HepG2 (cell line): ENCODE data around the gene RAB3GAP1. TPM values are rescaled to one million over a fixed set of nuclear protein-coding genes. Genes with fewer than 3 reads are reported as not detected.

Experiments
- AGO2 ChIP-seq: fragments of 200-400 bp; formaldehyde crosslinking; optimal IDR thresholded peaks from 2 replicates; pipeline ENCODE3; 2017; ENCODE audit warnings: mild to moderate bottlenecking, low read depth, low read length, moderate library complexity
- CEBPB ChIP-seq: IDR thresholded peaks from 2 replicates; pipeline ENCODE4 v1.6.1; 2011; ENCODE audit warnings: low read depth, low read length, improper control_type of control experiment, borderline replicate concordance
- CENPT ChIP-seq: sonication (generic); formaldehyde crosslinking; IDR thresholded peaks from 2 replicates; pipeline ENCODE4 v1.8.0; 2022; ENCODE audit warnings: low read depth, mild to moderate bottlenecking, moderate library complexity, missing genetic modification reagents
- CREB1 ChIP-seq, 2 experiments: fragments of 450-650 bp in 1 of 2; IDR thresholded peaks; 2 replicates each; pipeline ENCODE4 v1.6.1; 2016 to 2017; ENCODE audit warnings: control low read depth in 1 of 2, mild to moderate bottlenecking in 1 of 2, missing compliant biosample characterization in 1 of 2, missing genetic modification characterization in 1 of 2
- GABPA ChIP-seq, 2 experiments: IDR thresholded peaks; 2 replicates each; pipeline ENCODE4 v1.6.1; 2011 to 2016; ENCODE audit warnings: low read depth in 2 of 2, low read length in 1 of 2, missing biosample characterization in 1 of 2, missing genetic modification characterization in 1 of 2
- KDM1A ChIP-seq: IDR thresholded peaks from 2 replicates; pipeline ENCODE4 v1.6.1; 2016; ENCODE audit warnings: missing compliant biosample characterization
- KLF15 ChIP-seq: sonication (generic); formaldehyde crosslinking; IDR thresholded peaks from 2 replicates; pipeline ENCODE4 v1.8.1; 2023; ENCODE audit warnings: borderline replicate concordance, mild to moderate bottlenecking, inconsistent platforms, missing genetic modification reagents, mixed read lengths
- MED1 ChIP-seq: sonication (generic); formaldehyde crosslinking; IDR thresholded peaks from 2 replicates; pipeline ENCODE4 v1.4.0; 2020; ENCODE audit warnings: missing genetic modification reagents
- MEIS1 ChIP-seq: sonication (generic); formaldehyde crosslinking; IDR thresholded peaks from 2 replicates; pipeline ENCODE4 v1.9.0; 2021; ENCODE audit warnings: mild to moderate bottlenecking, missing genetic modification reagents, moderate library complexity, borderline replicate concordance
- MIER3 ChIP-seq: IDR thresholded peaks from 2 replicates; pipeline ENCODE4 v1.6.1; 2016; ENCODE audit warnings: missing compliant biosample characterization, borderline replicate concordance
- NR2F1 ChIP-seq, 2 experiments: fragments of 450-650 bp in 1 of 2; formaldehyde crosslinking in 1 of 2; IDR thresholded peaks; 2 replicates each; pipeline versions ENCODE4 v1.5.0 to v1.6.1; 2016 to 2020; ENCODE audit warnings: mild to moderate bottlenecking in 1 of 2, missing compliant biosample characterization in 1 of 2, missing genetic modification reagents in 1 of 2, moderate library complexity in 1 of 2
- PLRG1 ChIP-seq: fragments of 450-650 bp; conservative IDR thresholded peaks from 2 replicates; pipeline ENCODE4 v1.6.1; 2016
- RBM22 ChIP-seq: fragments of 200-400 bp; formaldehyde crosslinking; optimal IDR thresholded peaks from 2 replicates; pipeline ENCODE3; 2017; ENCODE audit warnings: mild to moderate bottlenecking, low read length, moderate library complexity
- TCF12 ChIP-seq, 2 experiments: fragments of 450-650 bp in 1 of 2; sonication (generic) in 1 of 2; formaldehyde crosslinking in 1 of 2; IDR thresholded peaks; 2 replicates each; pipeline versions ENCODE4 v1.6.1 to v1.8.0; 2017 to 2022; ENCODE audit warnings: antibody characterized with exemption in 1 of 2, mild to moderate bottlenecking in 1 of 2, missing genetic modification reagents in 1 of 2, moderate library complexity in 1 of 2
- THAP11 ChIP-seq: IDR thresholded peaks from 2 replicates; pipeline ENCODE4 v1.6.1; 2016; ENCODE audit warnings: missing biosample characterization, missing genetic modification reagents
- ZNF207 ChIP-seq: fragments of 450-650 bp; IDR thresholded peaks from 2 replicates; pipeline ENCODE4 v1.6.1; 2016; ENCODE audit warnings: antibody characterized with exemption, borderline replicate concordance
- ZNF326 ChIP-seq: sonication (generic); formaldehyde crosslinking; IDR thresholded peaks from 2 replicates; pipeline ENCODE4 v1.4.0; 2020; ENCODE audit warnings: missing genetic modification reagents, borderline replicate concordance
- ZNF33A ChIP-seq: sonication (generic); formaldehyde crosslinking; IDR thresholded peaks from 2 replicates; pipeline ENCODE4 v1.5.1; 2020; ENCODE audit warnings: missing genetic modification reagents, mild to moderate bottlenecking, moderate library complexity, borderline replicate concordance
- ZNF549 ChIP-seq: sonication (generic); formaldehyde crosslinking; IDR thresholded peaks from 2 replicates; pipeline ENCODE4 v1.5.0; 2020; ENCODE audit warnings: missing genetic modification reagents
- ZNF747 ChIP-seq: sonication (generic); formaldehyde crosslinking; IDR thresholded peaks from 2 replicates; pipeline ENCODE4 v1.8.1; 2023; ENCODE audit warnings: missing genetic modification reagents, mild to moderate bottlenecking, borderline replicate concordance
- ZNF768 ChIP-seq: sonication (generic); formaldehyde crosslinking; IDR thresholded peaks from 2 replicates; pipeline ENCODE4 v1.4.0; 2020; ENCODE audit warnings: missing genetic modification reagents
- ZNF839 ChIP-seq: sonication (generic); formaldehyde crosslinking; IDR thresholded peaks from 2 replicates; pipeline ENCODE4 v1.4.0; 2020; ENCODE audit warnings: missing genetic modification reagents, mild to moderate bottlenecking, borderline replicate concordance
- polyA plus RNA-seq, 8 experiments: library from polyadenylated mRNA; depleted of rRNA in 3 of 8; stranded (reverse) in 7 of 8; unstranded in 1 of 8; fragments of >200 nt; fragmentation: Illumina TruSeq in 4 of 8; extraction: Trizol in 4 of 8; gene quantifications; 2 replicates each; pipeline versions ENCODE4 v1.2.1 to v1.2.3, GENCODE V29; 2011 to 2016; ENCODE audit warnings: low read depth in 4 of 8, missing spikeins in 1 of 8, mixed read lengths in 1 of 8; ENCODE audit not compliant: insufficient read depth in 1 of 8
- total RNA-seq, 5 experiments: library from RNA; depleted of rRNA; stranded (reverse); fragments of >200 nt; fragmentation: Illumina TruSeq; extraction: Trizol; gene quantifications; 2 replicates each; pipeline ENCODE4 v1.2.3, GENCODE V29; 2016; ENCODE audit warnings: low read depth in 1 of 5
- TF ChIP-seq, protein P1 (sequence below): IDR thresholded peaks from 2 replicates; pipeline ENCODE4 v1.6.1; 2016; ENCODE audit warnings: low read depth
- TF ChIP-seq, protein P2 (sequence below): sonication (generic); formaldehyde crosslinking; IDR thresholded peaks from 2 replicates; pipeline ENCODE4 v1.4.0; 2020; ENCODE audit warnings: missing genetic modification reagents, mild to moderate bottlenecking, borderline replicate concordance
- TF ChIP-seq, protein P3 (sequence below), 2 experiments: fragments of 450-650 bp in 1 of 2; sonication (generic) in 1 of 2; formaldehyde crosslinking; IDR thresholded peaks; 2 replicates each; pipeline versions ENCODE4 v1.5.0 to v1.8.0; 2020 to 2022; ENCODE audit warnings: mild to moderate bottlenecking in 1 of 2, missing genetic modification reagents in 1 of 2

Gene RAB3GAP1
- total and polyA plus RNA-seq, 2 of the 13 experiments (the other 11 are each of a cell fraction or from before 2014, with no cell fraction given), result 15.2 to 48.8 TPM

- TF ChIP-seq KDM1A (CRISPR knock-in tag) (no peak), ZNF839 (CRISPR knock-in tag) (no peak), ZNF207 (no peak), GABPA (IDR thresholded peaks at IDR 0.05; ENCODE audit: low read depth, low read length) (no peak), GABPA (CRISPR knock-in tag; IDR thresholded peaks at IDR 0.05; ENCODE audit: low read depth) (no peak), AGO2 (no peak), PLRG1 (no peak), ZNF326 (no peak), ZNF549 (no peak), CEBPB (no peak), RBM22 (no peak), MEIS1 (no peak), ZNF768 (CRISPR knock-in tag) (no peak), ZNF747 (CRISPR knock-in tag) (no peak), TCF12 (IDR thresholded peaks at IDR 0.05) (no peak), TCF12 (CRISPR knock-in tag; IDR thresholded peaks at IDR 0.05) (no peak), NR2F1 (CRISPR knock-in tag; IDR thresholded peaks at IDR 0.05) (no peak), CREB1 (IDR thresholded peaks at IDR 0.05) (no peak), CREB1 (CRISPR knock-in tag; IDR thresholded peaks at IDR 0.05) (no peak), MIER3 (CRISPR knock-in tag) (0 out of 2 replicates have a peak, but pooled peaks have one; percentile 62), ZNF33A (no peak), KLF15 (CRISPR knock-in tag) (no peak), CENPT (CRISPR knock-in tag) (no peak), THAP11 (CRISPR knock-in tag) (peak; percentile 35; the same call in 1 of the 2 replicates), MED1 (no peak)
- TF ChIP-seq, protein P1, sequence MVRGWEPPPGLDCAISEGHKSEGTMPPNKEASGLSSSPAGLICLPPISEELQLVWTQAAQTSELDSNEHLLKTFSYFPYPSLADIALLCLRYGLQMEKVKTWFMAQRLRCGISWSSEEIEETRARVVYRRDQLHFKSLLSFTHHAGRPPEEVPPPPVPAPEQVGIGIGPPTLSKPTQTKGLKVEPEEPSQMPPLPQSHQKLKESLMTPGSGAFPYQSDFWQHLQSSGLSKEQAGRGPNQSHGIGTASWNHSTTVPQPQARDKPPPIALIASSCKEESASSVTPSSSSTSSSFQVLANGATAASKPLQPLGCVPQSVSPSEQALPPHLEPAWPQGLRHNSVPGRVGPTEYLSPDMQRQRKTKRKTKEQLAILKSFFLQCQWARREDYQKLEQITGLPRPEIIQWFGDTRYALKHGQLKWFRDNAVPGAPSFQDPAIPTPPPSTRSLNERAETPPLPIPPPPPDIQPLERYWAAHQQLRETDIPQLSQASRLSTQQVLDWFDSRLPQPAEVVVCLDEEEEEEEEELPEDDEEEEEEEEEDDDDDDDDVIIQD (CRISPR knock-in tag), result no peak
- TF ChIP-seq, protein P2, sequence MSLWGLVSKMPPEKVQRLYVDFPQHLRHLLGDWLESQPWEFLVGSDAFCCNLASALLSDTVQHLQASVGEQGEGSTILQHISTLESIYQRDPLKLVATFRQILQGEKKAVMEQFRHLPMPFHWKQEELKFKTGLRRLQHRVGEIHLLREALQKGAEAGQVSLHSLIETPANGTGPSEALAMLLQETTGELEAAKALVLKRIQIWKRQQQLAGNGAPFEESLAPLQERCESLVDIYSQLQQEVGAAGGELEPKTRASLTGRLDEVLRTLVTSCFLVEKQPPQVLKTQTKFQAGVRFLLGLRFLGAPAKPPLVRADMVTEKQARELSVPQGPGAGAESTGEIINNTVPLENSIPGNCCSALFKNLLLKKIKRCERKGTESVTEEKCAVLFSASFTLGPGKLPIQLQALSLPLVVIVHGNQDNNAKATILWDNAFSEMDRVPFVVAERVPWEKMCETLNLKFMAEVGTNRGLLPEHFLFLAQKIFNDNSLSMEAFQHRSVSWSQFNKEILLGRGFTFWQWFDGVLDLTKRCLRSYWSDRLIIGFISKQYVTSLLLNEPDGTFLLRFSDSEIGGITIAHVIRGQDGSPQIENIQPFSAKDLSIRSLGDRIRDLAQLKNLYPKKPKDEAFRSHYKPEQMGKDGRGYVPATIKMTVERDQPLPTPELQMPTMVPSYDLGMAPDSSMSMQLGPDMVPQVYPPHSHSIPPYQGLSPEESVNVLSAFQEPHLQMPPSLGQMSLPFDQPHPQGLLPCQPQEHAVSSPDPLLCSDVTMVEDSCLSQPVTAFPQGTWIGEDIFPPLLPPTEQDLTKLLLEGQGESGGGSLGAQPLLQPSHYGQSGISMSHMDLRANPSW, result no peak
- TF ChIP-seq, protein P3, sequence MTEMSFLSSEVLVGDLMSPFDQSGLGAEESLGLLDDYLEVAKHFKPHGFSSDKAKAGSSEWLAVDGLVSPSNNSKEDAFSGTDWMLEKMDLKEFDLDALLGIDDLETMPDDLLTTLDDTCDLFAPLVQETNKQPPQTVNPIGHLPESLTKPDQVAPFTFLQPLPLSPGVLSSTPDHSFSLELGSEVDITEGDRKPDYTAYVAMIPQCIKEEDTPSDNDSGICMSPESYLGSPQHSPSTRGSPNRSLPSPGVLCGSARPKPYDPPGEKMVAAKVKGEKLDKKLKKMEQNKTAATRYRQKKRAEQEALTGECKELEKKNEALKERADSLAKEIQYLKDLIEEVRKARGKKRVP (CRISPR knock-in tag; IDR thresholded peaks at IDR 0.05), result no peak
Measured at GRCh38 chr2:135004005-135004746, 47.9 kb upstream of the RAB3GAP1 start (continued).
